Aorta (tissue), 5 donors: ENCODE data around the gene CNNM3. TPM values are rescaled to one million over a fixed set of nuclear protein-coding genes. Genes with fewer than 3 reads are reported as not detected.

Experiments used
- ATAC-seq: fragments of 200-7000 bp; cut with Tn5 transposase; one replicate; pipeline ENCODE4 v1.9.1; 2022; ENCODE audit warnings: moderate library complexity; ENCODE audit not compliant: low FRiP score
- DNase-seq, 2 donors: peaks; one replicate each; pipeline ENCODE4 v3.0.0-alpha.2; 2020
- H3K27ac ChIP-seq, 2 donors: one replicate each; pipeline ENCODE4 v1.5.1; 2013; ENCODE audit warnings: low read length in 2 of 2, mild to moderate bottlenecking in 2 of 2, moderate library complexity in 2 of 2, control low read depth in 1 of 2, inconsistent platforms in 1 of 2, low read depth in 1 of 2
- H3K27me3 ChIP-seq, 2 donors: one replicate each; pipeline ENCODE4 v1.6.1; 2013; ENCODE audit warnings: control low read depth in 1 of 2, low read length in 1 of 2, mild to moderate bottlenecking in 1 of 2, moderate library complexity in 1 of 2; ENCODE audit not compliant: insufficient read depth in 2 of 2, control insufficient read depth in 1 of 2
- H3K36me3 ChIP-seq, 2 donors: one replicate each; pipeline ENCODE4 v1.6.1; 2013; ENCODE audit warnings: control low read depth in 1 of 2, low read length in 1 of 2, mild to moderate bottlenecking in 1 of 2; ENCODE audit not compliant: insufficient read depth in 2 of 2, control insufficient read depth in 1 of 2
- H3K4me1 ChIP-seq, 2 donors: one replicate each; pipeline ENCODE4 v1.6.1; 2013; ENCODE audit warnings: low read length in 2 of 2, control low read depth in 1 of 2, mild to moderate bottlenecking in 1 of 2, moderate library complexity in 1 of 2; ENCODE audit not compliant: insufficient read depth in 2 of 2, control insufficient read depth in 1 of 2
- H3K4me3 ChIP-seq, 2 donors: one replicate each; pipeline ENCODE4 v1.5.1; 2013; ENCODE audit warnings: low read length in 2 of 2, control low read depth in 1 of 2, mild to moderate bottlenecking in 1 of 2
- H3K9me3 ChIP-seq: one replicate; pipeline ENCODE4 v1.6.1; 2013; ENCODE audit warnings: mild to moderate bottlenecking, low read length; ENCODE audit not compliant: control insufficient read depth
- WGBS, 2 donors: extraction: QIAGEN DNeasy Blood & Tissue Kit; methylation state at CpG; one replicate each; pipeline ENCODE4 v1.1.7; 2013; 5-methylcytosine and 5-hydroxymethylcytosine counted together
- intact Hi-C, 2 donors: fragments of 100-400 bp; cut with DNase I; formaldehyde crosslinking; loops; one replicate each; pipeline versions ENCODE4 v1.14.2 to v1.15.0; 2022
- polyA plus RNA-seq, 2 donors: library from polyadenylated mRNA; stranded (reverse); fragments of 200-250 nt; gene quantifications; one replicate each; pipeline ENCODE4 v1.2.3, GENCODE V29; 2013
- total RNA-seq, 2 donors: library from RNA; stranded (reverse); fragmentation: NEBNext Ultra II Directional; extraction: Animal tissue kit (Norgen Biotek cat#: 25700); gene quantifications; one replicate each; pipeline ENCODE4 v1.2.1, GENCODE V29; 2021
- donor health status: healthy with polysubstance abuse.
- donor health status: Bipolar disorder and iron deficiency.
- donor health status: DM: no; HTN: no; CAD: no.
- donor health status: DM: no; HTN: no; CAD: no.
- donor health status: DM: yes; HTN: yes; CAD: no.

Gene CNNM3
- total and polyA plus RNA-seq, 4 donors: 2.9 to 16.8 (median 10.7) TPM

- DNase-seq (no peak), ATAC-seq (no peak)
- intact Hi-C loops: no loop called here
- Histone ChIP-seq H3K9me3 (no peaks in the 10 kb centered on the region), H3K27me3 (no peaks in the 10 kb centered on the region), H3K27ac (no peak overlapping the region), H3K4me1 (no peaks in the 10 kb centered on the region), H3K36me3 (peaks cover 0 to 4% of the 10 kb centered on the region in 2 donors), H3K4me3 (no peak overlapping the region)
- 91% methylated on average over 5 of the region's 5 CpGs for WGBS, 2 donors
These were observed 5.3 kb upstream of the CNNM3 start for GRCh38 chr2:96810783-96811192.

- DNase-seq (no peak), ATAC-seq (no peak)
- H3K4me1 ChIP-seq: no peaks in the 10 kb centered on the region
- H3K27ac ChIP-seq: no peak overlapping the region
- H3K4me3 ChIP-seq: no peak overlapping the region
- WGBS, 2 donors: 3% methylated on average over 3 of the region's 3 CpGs
- H3K27me3 ChIP-seq: no peaks in the 10 kb centered on the region
- H3K9me3 ChIP-seq: no peaks in the 10 kb centered on the region
- intact Hi-C loops: no loop called here
- H3K36me3 ChIP-seq: peaks cover 0 to 4% of the 10 kb centered on the region in 2 donors
These were observed 4.2 kb upstream of the CNNM3 start for GRCh38 chr2:96811917-96812316.

- Histone ChIP-seq H3K27me3 (no peaks in the 10 kb centered on the region), H3K9me3 (no peaks in the 10 kb centered on the region), H3K36me3 (peaks cover 0 to 1% of the 10 kb centered on the region in 2 donors), H3K4me3 (no peak overlapping the region), H3K4me1 (no peaks in the 10 kb centered on the region), H3K27ac (no peak overlapping the region)
- ATAC-seq: no peak
- DNase-seq: no peak
- intact Hi-C loops: no loop called here
- WGBS, 2 donors: 90 to 94% methylated on average over 4 of the region's 4 CpGs
These were observed 2.4 kb upstream of the CNNM3 start for GRCh38 chr2:96813656-96814055.

GRCh38 chr2:96815326-96816126 is 542 bp upstream of the CNNM3 start:
- H3K9me3 ChIP-seq: no peaks in the 10 kb centered on the region
- H3K4me1 ChIP-seq: no peaks in the 10 kb centered on the region
- DNase-seq (no peak), ATAC-seq (peak; percentile 0)
- H3K36me3 ChIP-seq: no peaks in the 10 kb centered on the region
- intact Hi-C loops: loop anchor here in 1 of 2 donors (5.0 kb wide), 1 partner anchor 42 kb away; the partner anchor contains the start of gene ANKRD39
- H3K27me3 ChIP-seq: no peaks in the 10 kb centered on the region
- H3K27ac ChIP-seq: peak overlapping the region in 1 of 2 donors; percentile 11
- 2% methylated on average over 40 to 60 of the region's 60 CpGs for WGBS, 2 donors
- H3K4me3 ChIP-seq: peak overlapping the region; percentile 66 to 94

- Histone ChIP-seq H3K36me3 (no peaks in the 10 kb centered on the region), H3K9me3 (no peaks in the 10 kb centered on the region), H3K4me1 (no peaks in the 10 kb centered on the region), H3K4me3 (peak overlapping the region; percentile 66 to 94), H3K27ac (no peak overlapping the region), H3K27me3 (no peaks in the 10 kb centered on the region)
- intact Hi-C loops: loop anchor here in 1 of 2 donors (5.0 kb wide), 1 partner anchor 40 kb away; the partner anchor contains the start of gene ANKRD39
- peak; percentile 17 for ATAC-seq
- DNase-seq: peak in 1 of 2 donors; percentile 77
- WGBS, 2 donors: 1 to 2% methylated on average over 66 to 89 of the region's 89 CpGs
These were observed 1.0 kb downstream of the CNNM3 start for GRCh38 chr2:96816836-96817702.

- H3K4me1 ChIP-seq: no peaks in the 10 kb centered on the region
- intact Hi-C loops: loop anchor here in 1 of 2 donors (5.0 kb wide), 1 partner anchor 39 kb away; the partner anchor contains the start of gene ANKRD39
- ATAC-seq: no peak
These were observed 1.8 kb downstream of the CNNM3 start for GRCh38 chr2:96817882-96818281.

GRCh38 chr2:96819128-96819875 is 3.2 kb downstream of the CNNM3 start:
- DNase-seq (peak in 1 of 2 donors; percentile 71), ATAC-seq (no peak)
- Histone ChIP-seq H3K4me1 (no peaks in the 10 kb centered on the region), H3K4me3 (no peak overlapping the region), H3K27ac (no peak overlapping the region), H3K27me3 (no peaks in the 10 kb centered on the region), H3K9me3 (no peaks in the 10 kb centered on the region), H3K36me3 (no peaks in the 10 kb centered on the region)
- WGBS, 2 donors: 65 to 73% methylated on average over 10 of the region's 10 CpGs
- intact Hi-C loops: loop anchor here in 1 of 2 donors (5.0 kb wide), 1 partner anchor 38 kb away; the partner anchor contains the start of gene ANKRD39

More at GRCh38 chr2:96817882-96818281, 1.8 kb downstream of the CNNM3 start:
- H3K27me3 ChIP-seq: no peaks in the 10 kb centered on the region
- no peak overlapping the region for H3K4me3 ChIP-seq
- no peak overlapping the region for H3K27ac ChIP-seq
- H3K9me3 ChIP-seq: no peaks in the 10 kb centered on the region
- no peak for DNase-seq
- WGBS, 2 donors: 84 to 86% methylated on average over 8 of the region's 8 CpGs
- no peaks in the 10 kb centered on the region for H3K36me3 ChIP-seq
